ENCODE measurements around the gene GSTO1. TPM values are rescaled to one million over a fixed set of nuclear protein-coding genes. Genes with fewer than 3 reads are reported as not detected.

Gene GSTO1
- total and polyA plus RNA-seq, 9 of the 15 experiments (the other 6 are each of a cell fraction or from before 2014, with no cell fraction given) = 136 to 592 (median 237) TPM

DNA sequence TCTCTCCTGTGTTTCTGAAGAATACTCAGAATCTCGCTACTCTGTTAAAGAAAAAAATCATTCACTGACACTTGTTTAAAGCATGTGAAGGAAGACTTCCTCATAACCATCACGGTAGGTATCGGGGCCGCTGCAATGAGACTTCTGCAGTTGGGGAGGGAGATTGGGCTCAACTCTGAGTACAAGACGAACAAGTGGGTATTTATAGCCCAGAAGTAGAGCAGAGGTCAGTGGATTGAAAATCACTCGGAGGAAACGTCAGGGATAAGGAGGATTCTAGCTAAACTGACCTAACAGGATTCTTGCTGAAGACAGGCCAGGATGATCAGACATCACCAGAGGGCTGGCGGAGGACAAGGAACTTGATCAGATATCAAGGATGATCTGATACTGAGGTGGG lies 50.2 kb downstream of the GSTO1 start:
- POLR2A ChIA-PET = interaction anchor here (1.0 to 1.6 kb wide), 4 partner anchors 10 to 47 kb away, joined by 3 to 13 read pairs (median 3); no protein-coding TSS in a partner anchor
- in situ Hi-C loops (cut with MboI) = no loop called here

More for the DNA sequence above, 50.2 kb downstream of the GSTO1 start:
- Histone ChIP-seq H3K27ac (ENCODE audit: extremely low read depth, low read depth, low read length) (no peak overlapping the region), H2AFZ (ENCODE audit: low read depth, low read length) (no peak overlapping the region), H3K9ac (ENCODE audit: insufficient read depth in 1 of 2, low read depth in 2 of 2, low read length in 2 of 2) (no peak overlapping the region), H3K27me3 (ENCODE audit: control insufficient read depth in 2 of 2, insufficient read depth in 2 of 2, low read length in 2 of 2) (no peaks in the 10 kb centered on the region), H3K36me3 (ENCODE audit: control insufficient read depth, insufficient read depth, low read length) (peaks cover 3% of the 10 kb centered on the region; the same call in 1 of the 3 replicates), H4K20me1 (replicated peaks; ENCODE audit: control insufficient read depth, insufficient read depth, low read length) (peaks cover 2% of the 10 kb centered on the region; the same call in 1 of the 2 replicates), H3K9me3 (replicated peaks; ENCODE audit: control insufficient read depth, insufficient read depth, low read depth, low read length) (no peaks in the 10 kb centered on the region; the same call in 1 of the 2 replicates), H3K4me2 (ENCODE audit: insufficient read depth, low read length) (no peak overlapping the region), H3K4me1 (replicated peaks in 1 of 2; ENCODE audit: control insufficient read depth in 2 of 2, insufficient read depth in 2 of 2, low read length in 2 of 2) (no peaks in the 10 kb centered on the region; a peak in 3 of 5 replicates), H3K9me1 (ENCODE audit: control insufficient read depth, insufficient read depth, low read length) (no peaks in the 10 kb centered on the region), H3K79me2 (ENCODE audit: control insufficient read depth, insufficient read depth, low read length) (no peaks in the 10 kb centered on the region), H3K4me3 (no peak overlapping the region)
- intact Hi-C loops (cut with micrococcal nuclease) = loop anchor here (1.0 kb wide), 1 partner anchor 45 kb away; no protein-coding TSS in a partner anchor
- CTCF ChIA-PET (ENCODE audit: low intra/inter-chr PET ratio) = interaction anchor here (2.5 kb wide), 1 partner anchor 45 kb away, joined by 11 read pairs; no protein-coding TSS in a partner anchor
- DNase-seq (ENCODE audit: extremely low read depth in 1 of 4, low spot score in 3 of 4) (no peak), FAIRE-seq (no peak), ATAC-seq (no peak)
- TF ChIP-seq, protein P1, sequence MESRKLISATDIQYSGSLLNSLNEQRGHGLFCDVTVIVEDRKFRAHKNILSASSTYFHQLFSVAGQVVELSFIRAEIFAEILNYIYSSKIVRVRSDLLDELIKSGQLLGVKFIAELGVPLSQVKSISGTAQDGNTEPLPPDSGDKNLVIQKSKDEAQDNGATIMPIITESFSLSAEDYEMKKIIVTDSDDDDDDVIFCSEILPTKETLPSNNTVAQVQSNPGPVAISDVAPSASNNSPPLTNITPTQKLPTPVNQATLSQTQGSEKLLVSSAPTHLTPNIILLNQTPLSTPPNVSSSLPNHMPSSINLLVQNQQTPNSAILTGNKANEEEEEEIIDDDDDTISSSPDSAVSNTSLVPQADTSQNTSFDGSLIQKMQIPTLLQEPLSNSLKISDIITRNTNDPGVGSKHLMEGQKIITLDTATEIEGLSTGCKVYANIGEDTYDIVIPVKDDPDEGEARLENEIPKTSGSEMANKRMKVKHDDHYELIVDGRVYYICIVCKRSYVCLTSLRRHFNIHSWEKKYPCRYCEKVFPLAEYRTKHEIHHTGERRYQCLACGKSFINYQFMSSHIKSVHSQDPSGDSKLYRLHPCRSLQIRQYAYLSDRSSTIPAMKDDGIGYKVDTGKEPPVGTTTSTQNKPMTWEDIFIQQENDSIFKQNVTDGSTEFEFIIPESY (CRISPR knock-in tag; IDR thresholded peaks at IDR 0.05) = no peak
- TF ChIP-seq DACH1 (IDR thresholded peaks at IDR 0.05; ENCODE audit: partially characterized antibody) = no peak
- no peak for TF ChIP-seq RUNX1 (IDR thresholded peaks at IDR 0.05; ENCODE audit: low read depth)
- 48% methylated on average over 8 of the region's 8 CpGs for WGBS (ENCODE audit: insufficient coverage, low coverage, missing lambda C conversion rate)
- BruUV-seq (replicated peaks) = no TSS peak
